ENCODE results near the gene SKI.

Gene SKI

GRCh38 chr1:2290171-2290578, 62.1 kb downstream of the SKI start:
- Histone ChIP-seq H3K4me1 (ENCODE audit: control insufficient read depth, low read length) (peaks cover 11% of the 10 kb centered on the region), H3K27me3 (ENCODE audit: control insufficient read depth, low read length) (peaks cover 51% of the 10 kb centered on the region), H3K9me3 (ENCODE audit: control insufficient read depth, insufficient read depth, low read length) (no peaks in the 10 kb centered on the region), H3F3A (ENCODE audit: control insufficient read depth, insufficient read depth) (no peaks in the 10 kb centered on the region), H3K9me2 (replicated peaks; ENCODE audit: control insufficient read depth, low read length) (no peaks in the 10 kb centered on the region), H3K4me3 (ENCODE audit: low read length) (no peak overlapping the region), H4K20me1 (ENCODE audit: control insufficient read depth, insufficient read depth, low read depth, low read length) (peaks cover 23% of the 10 kb centered on the region; the same call in 1 of the 2 replicates), H3K4me2 (ENCODE audit: low read length) (no peak overlapping the region), H3K27ac (ENCODE audit: low read depth, low read length) (no peak overlapping the region), H3K79me2 (ENCODE audit: control insufficient read depth, low read length) (no peaks in the 10 kb centered on the region), H3K36me3 (ENCODE audit: control insufficient read depth, low read length) (no peaks in the 10 kb centered on the region)
- no peak for TF ChIP-seq EZH2phosphoT487 (IDR thresholded peaks at IDR 0.05; ENCODE audit: borderline replicate concordance, low read length)
- TF ChIP-seq, protein P1, sequence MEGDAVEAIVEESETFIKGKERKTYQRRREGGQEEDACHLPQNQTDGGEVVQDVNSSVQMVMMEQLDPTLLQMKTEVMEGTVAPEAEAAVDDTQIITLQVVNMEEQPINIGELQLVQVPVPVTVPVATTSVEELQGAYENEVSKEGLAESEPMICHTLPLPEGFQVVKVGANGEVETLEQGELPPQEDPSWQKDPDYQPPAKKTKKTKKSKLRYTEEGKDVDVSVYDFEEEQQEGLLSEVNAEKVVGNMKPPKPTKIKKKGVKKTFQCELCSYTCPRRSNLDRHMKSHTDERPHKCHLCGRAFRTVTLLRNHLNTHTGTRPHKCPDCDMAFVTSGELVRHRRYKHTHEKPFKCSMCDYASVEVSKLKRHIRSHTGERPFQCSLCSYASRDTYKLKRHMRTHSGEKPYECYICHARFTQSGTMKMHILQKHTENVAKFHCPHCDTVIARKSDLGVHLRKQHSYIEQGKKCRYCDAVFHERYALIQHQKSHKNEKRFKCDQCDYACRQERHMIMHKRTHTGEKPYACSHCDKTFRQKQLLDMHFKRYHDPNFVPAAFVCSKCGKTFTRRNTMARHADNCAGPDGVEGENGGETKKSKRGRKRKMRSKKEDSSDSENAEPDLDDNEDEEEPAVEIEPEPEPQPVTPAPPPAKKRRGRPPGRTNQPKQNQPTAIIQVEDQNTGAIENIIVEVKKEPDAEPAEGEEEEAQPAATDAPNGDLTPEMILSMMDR (IDR thresholded peaks at IDR 0.05; ENCODE audit: low read depth, low read length, poor library complexity, severe bottlenecking) = no peak

DNA sequence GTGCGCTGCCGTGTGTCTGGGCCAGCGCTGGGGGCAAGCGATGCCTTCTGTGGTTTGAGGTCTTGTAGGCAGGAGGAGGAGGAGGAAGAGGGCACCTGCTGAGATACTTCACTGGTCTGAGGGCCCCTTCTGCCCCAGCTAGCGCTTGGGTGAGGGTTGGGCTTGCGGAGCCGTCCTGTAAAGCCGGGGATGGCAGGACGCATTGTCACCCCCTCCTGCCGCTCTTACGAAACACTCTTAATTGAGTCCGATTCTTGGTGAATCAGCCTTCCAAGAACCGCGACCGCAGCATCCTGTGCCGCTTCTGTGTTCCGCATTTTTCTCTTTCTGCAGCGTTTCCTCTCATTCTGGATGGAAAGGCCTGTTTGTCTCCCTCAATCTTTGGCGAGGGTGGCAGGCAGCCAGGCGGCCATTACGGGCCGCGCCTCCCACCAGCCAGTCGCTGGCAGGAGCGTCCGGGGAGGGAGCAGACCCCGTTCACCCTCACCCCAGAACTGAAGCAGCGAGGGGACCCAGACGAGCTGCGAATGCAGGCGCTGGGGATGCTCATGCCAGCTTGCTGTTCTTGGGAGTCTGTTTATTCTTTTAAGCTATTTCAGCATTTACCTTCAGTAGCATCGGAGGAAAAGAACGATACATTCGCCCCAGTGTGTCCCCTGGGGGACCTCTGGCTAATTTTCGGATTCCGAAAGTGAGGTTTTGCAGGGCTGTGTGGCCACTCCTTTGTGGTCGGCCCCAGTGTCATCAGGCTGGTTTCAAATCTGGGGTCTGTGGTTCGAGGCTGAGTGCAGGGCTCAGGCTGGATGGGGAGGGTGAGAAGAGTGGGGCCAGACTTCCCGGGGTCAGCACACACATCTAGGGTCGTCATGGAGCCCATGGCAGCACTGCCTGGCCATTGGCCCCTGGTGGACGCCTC, 62.7 kb downstream of the SKI start:
- H3K9me3 ChIP-seq (ENCODE audit: control insufficient read depth, insufficient read depth, low read length) = no peaks in the 10 kb centered on the region
- no peaks in the 10 kb centered on the region for H3K9me2 ChIP-seq (replicated peaks; ENCODE audit: control insufficient read depth, low read length)
- no peak overlapping the region for H3K4me2 ChIP-seq (ENCODE audit: low read length)
- no peak overlapping the region for H3K27ac ChIP-seq (ENCODE audit: low read depth, low read length)
- peaks cover 51% of the 10 kb centered on the region for H3K27me3 ChIP-seq (ENCODE audit: control insufficient read depth, low read length)
- peaks cover 11% of the 10 kb centered on the region for H3K4me1 ChIP-seq (ENCODE audit: control insufficient read depth, low read length)
- no peaks in the 10 kb centered on the region for H3K79me2 ChIP-seq (ENCODE audit: control insufficient read depth, low read length)
- H3F3A ChIP-seq (ENCODE audit: control insufficient read depth, insufficient read depth) = no peaks in the 10 kb centered on the region
- peaks cover 23% of the 10 kb centered on the region; the same call in 1 of the 2 replicates for H4K20me1 ChIP-seq (ENCODE audit: control insufficient read depth, insufficient read depth, low read depth, low read length)
- TF ChIP-seq, protein P1 (IDR thresholded peaks at IDR 0.05; ENCODE audit: low read depth, low read length, poor library complexity, severe bottlenecking) = no peak
- TF ChIP-seq EZH2phosphoT487 (IDR thresholded peaks at IDR 0.05; ENCODE audit: borderline replicate concordance, low read length) = peak; percentile 29; the same call in 1 of the 2 replicates
- no peak overlapping the region for H3K4me3 ChIP-seq (ENCODE audit: low read length)
- H3K36me3 ChIP-seq (ENCODE audit: control insufficient read depth, low read length) = no peaks in the 10 kb centered on the region

GRCh38 chr1:2291577-2291976, 63.5 kb downstream of the SKI start:
- H3K9me2 ChIP-seq (replicated peaks; ENCODE audit: control insufficient read depth, low read length) = no peaks in the 10 kb centered on the region
- peaks cover 23% of the 10 kb centered on the region; the same call in 1 of the 2 replicates for H4K20me1 ChIP-seq (ENCODE audit: control insufficient read depth, insufficient read depth, low read depth, low read length)
- H3K4me2 ChIP-seq (ENCODE audit: low read length) = no peak overlapping the region
- peaks cover 11% of the 10 kb centered on the region for H3K4me1 ChIP-seq (ENCODE audit: control insufficient read depth, low read length)
- peaks cover 51% of the 10 kb centered on the region for H3K27me3 ChIP-seq (ENCODE audit: control insufficient read depth, low read length)
- H3K36me3 ChIP-seq (ENCODE audit: control insufficient read depth, low read length) = no peaks in the 10 kb centered on the region
- H3K79me2 ChIP-seq (ENCODE audit: control insufficient read depth, low read length) = no peaks in the 10 kb centered on the region
- H3F3A ChIP-seq (ENCODE audit: control insufficient read depth, insufficient read depth) = no peaks in the 10 kb centered on the region
- no peaks in the 10 kb centered on the region for H3K9me3 ChIP-seq (ENCODE audit: control insufficient read depth, insufficient read depth, low read length)
- H3K4me3 ChIP-seq (ENCODE audit: low read length) = no peak overlapping the region
- no peak for TF ChIP-seq EZH2phosphoT487 (IDR thresholded peaks at IDR 0.05; ENCODE audit: borderline replicate concordance, low read length)
- TF ChIP-seq, protein P1 (IDR thresholded peaks at IDR 0.05; ENCODE audit: low read depth, low read length, poor library complexity, severe bottlenecking) = no peak
- no peak overlapping the region for H3K27ac ChIP-seq (ENCODE audit: low read depth, low read length)
